Liver (tissue), 9 donors: ENCODE measurements around the gene SLC2A1. TPM values are rescaled to one million over a fixed set of nuclear protein-coding genes. Genes with fewer than 3 reads are reported as not detected.
A peak's percentile ranks its signal among the peaks of the same experiment; 100 is the strongest.

Experiments
- DNase-seq: peaks from one replicate; pipeline ENCODE4 v3.0.0-alpha.2; 2017; ENCODE audit warnings: low spot score
- H3K27ac ChIP-seq, 2 donors: one replicate each; pipeline ENCODE4 v1.7.0; 2013; ENCODE audit warnings: inconsistent platforms in 2 of 2, low read length in 2 of 2, control low read depth in 1 of 2, low read depth in 1 of 2, mild to moderate bottlenecking in 1 of 2
- H3K27me3 ChIP-seq, 4 donors: one replicate each; pipeline versions ENCODE4 v1.6.1 to v1.7.0; 2013; ENCODE audit warnings: low read length in 3 of 4, inconsistent platforms in 1 of 4, mild to moderate bottlenecking in 1 of 4, moderate library complexity in 1 of 4; ENCODE audit not compliant: control insufficient read depth in 4 of 4, insufficient read depth in 4 of 4
- H3K36me3 ChIP-seq, 4 donors: one replicate each; pipeline versions ENCODE4 v1.6.1 to v1.7.0; 2013; ENCODE audit warnings: low read length in 3 of 4, mild to moderate bottlenecking in 3 of 4, low read depth in 1 of 4, moderate library complexity in 1 of 4; ENCODE audit not compliant: control insufficient read depth in 4 of 4, insufficient read depth in 3 of 4
- H3K4me1 ChIP-seq, 4 donors: one replicate each; pipeline versions ENCODE4 v1.6.1 to v1.7.0; 2013; ENCODE audit warnings: low read length in 3 of 4, mild to moderate bottlenecking in 3 of 4, moderate library complexity in 1 of 4; ENCODE audit not compliant: control insufficient read depth in 4 of 4, insufficient read depth in 4 of 4
- H3K4me3 ChIP-seq, 3 donors: one replicate each; pipeline versions ENCODE4 v1.6.1 to v1.7.0; 2013; ENCODE audit warnings: low read length in 3 of 3, control low read depth in 1 of 3, low read depth in 1 of 3, mild to moderate bottlenecking in 1 of 3
- H3K9ac ChIP-seq, 2 donors: one replicate each; pipeline ENCODE4 v1.7.0; 2013; ENCODE audit warnings: low read length in 2 of 2, mild to moderate bottlenecking in 2 of 2, moderate library complexity in 2 of 2, control low read depth in 1 of 2, low read depth in 1 of 2
- H3K9me3 ChIP-seq, 4 donors: one replicate each; pipeline versions ENCODE4 v1.6.1 to v1.7.0; 2013; ENCODE audit warnings: low read length in 3 of 4; ENCODE audit not compliant: control insufficient read depth in 4 of 4
- ATF3 ChIP-seq: IDR thresholded peaks from 2 replicates; pipeline ENCODE4 v1.6.1; 2016; ENCODE audit warnings: antibody characterized with exemption
- CTCF ChIP-seq: fragments of 150-350 bp; IDR thresholded peaks from 2 replicates; pipeline ENCODE4 v1.5.1; 2017; ENCODE audit warnings: improper control_type of control experiment, low read depth, low read length; ENCODE audit not compliant: missing input control
- EGR1 ChIP-seq, 2 donors: IDR thresholded peaks; 2 replicates each; pipeline ENCODE4 v1.6.1; 2016 to 2018; ENCODE audit warnings: antibody characterized with exemption in 2 of 2, low read depth in 2 of 2
- FOXA1 ChIP-seq: IDR thresholded peaks from 2 replicates; pipeline ENCODE4 v1.6.1; 2016; ENCODE audit warnings: antibody characterized with exemption
- FOXA2 ChIP-seq: IDR thresholded peaks from 2 replicates; pipeline ENCODE4 v1.6.1; 2016; ENCODE audit warnings: antibody characterized with exemption
- HNF4A ChIP-seq, 2 donors: conservative IDR thresholded peaks; 2 replicates each; pipeline ENCODE4 v1.6.1; 2016; ENCODE audit warnings: antibody characterized with exemption in 2 of 2, mild to moderate bottlenecking in 2 of 2
- HNF4G ChIP-seq: IDR thresholded peaks from 2 replicates; pipeline ENCODE4 v1.6.1; 2016; ENCODE audit warnings: antibody characterized with exemption
- JUND ChIP-seq, 2 donors: IDR thresholded peaks; 2 replicates each; pipeline ENCODE4 v1.6.1; 2016; ENCODE audit warnings: antibody characterized with exemption in 2 of 2
- MAX ChIP-seq: IDR thresholded peaks from 2 replicates; pipeline ENCODE4 v1.6.1; 2016; ENCODE audit warnings: antibody characterized with exemption
- NR2F2 ChIP-seq: IDR thresholded peaks from 2 replicates; pipeline ENCODE4 v1.6.1; 2016; ENCODE audit warnings: antibody characterized with exemption
- RAD21 ChIP-seq, 2 donors: IDR thresholded peaks; 2 replicates each; pipeline ENCODE4 v1.6.1; 2016; ENCODE audit warnings: antibody characterized with exemption in 2 of 2, mild to moderate bottlenecking in 2 of 2
- REST ChIP-seq: IDR thresholded peaks from 2 replicates; pipeline ENCODE4 v1.6.1; 2016; ENCODE audit warnings: antibody characterized with exemption, mild to moderate bottlenecking
- RXRA ChIP-seq, 2 donors: IDR thresholded peaks; 2 replicates each; pipeline ENCODE4 v1.6.1; 2017 to 2018; ENCODE audit warnings: antibody characterized with exemption in 2 of 2, mild to moderate bottlenecking in 1 of 2
- SP1 ChIP-seq: IDR thresholded peaks from 2 replicates; pipeline ENCODE4 v1.6.1; 2018; ENCODE audit warnings: antibody characterized with exemption, mild to moderate bottlenecking
- TAF1 ChIP-seq: conservative IDR thresholded peaks from 2 replicates; pipeline ENCODE4 v1.6.1; 2016; ENCODE audit warnings: antibody characterized with exemption, mild to moderate bottlenecking
- YY1 ChIP-seq: IDR thresholded peaks from 2 replicates; pipeline ENCODE4 v1.6.1; 2016; ENCODE audit warnings: antibody characterized with exemption, mild to moderate bottlenecking
- ZBTB33 ChIP-seq: IDR thresholded peaks from 2 replicates; pipeline ENCODE4 v1.6.1; 2016; ENCODE audit warnings: antibody characterized with exemption
- WGBS: extraction: QIAGEN DNeasy Blood & Tissue Kit; methylation state at CpG from one replicate; pipeline ENCODE4 v1.1.7; 2013; 5-methylcytosine and 5-hydroxymethylcytosine counted together
- polyA plus RNA-seq, 2 donors: library from polyadenylated mRNA; stranded (reverse) in 1 of 2; unstranded in 1 of 2; fragments of 200-250 nt in 1 of 2; fragments of >200 nt in 1 of 2; fragmentation: Nextera tagmentation in 1 of 2; extraction: Ambion mirVana in 1 of 2; gene quantifications; one replicate each; pipeline versions ENCODE4 v1.2.1 to v1.2.3, GENCODE V29; 2013 to 2015
- total RNA-seq, 2 donors: library from RNA; depleted of rRNA; stranded (reverse); fragments of >200 nt; gene quantifications; one replicate each; pipeline ENCODE4 v1.2.3, GENCODE V29; 2014
- donor health status: healthy.
- donor health status: healthy.
- donor health status: healthy.
- donor health status: healthy.
- donor health status: healthy.

SLC2A1 gene
- total and polyA plus RNA-seq, 4 donors: 1.1 to 675 (median 3.0) TPM

GRCh38 chr1:42937141-42937696 is 21.4 kb downstream of the SLC2A1 start:
- no peaks in the 10 kb centered on the region for H3K36me3 ChIP-seq
- 93% methylated on average over 6 of the region's 6 CpGs for WGBS
- no peak overlapping the region for H3K4me3 ChIP-seq
- peak overlapping the region in 1 of 2 donors; percentile 21 for H3K27ac ChIP-seq
- no peaks in the 10 kb centered on the region for H3K9me3 ChIP-seq
- TF ChIP-seq HNF4A (conservative IDR thresholded peaks at IDR 0.05) (peak in 1 of 2 donors; percentile 20), NR2F2 (no peak)
- H3K4me1 ChIP-seq: peaks cover 0 to 3% (median 0%) of the 10 kb centered on the region in 4 donors
- H3K9ac ChIP-seq: no peak overlapping the region
- no peaks in the 10 kb centered on the region for H3K27me3 ChIP-seq
- DNase-seq: peak; percentile 56

- no peak overlapping the region for H3K4me3 ChIP-seq
- no peaks in the 10 kb centered on the region for H3K36me3 ChIP-seq
- H3K27ac ChIP-seq: peak overlapping the region in 1 of 2 donors; percentile 21
- no peaks in the 10 kb centered on the region for H3K27me3 ChIP-seq
- H3K9me3 ChIP-seq: no peaks in the 10 kb centered on the region
- WGBS: 71% methylated on average over 7 of the region's 7 CpGs
- peaks cover 0 to 3% (median 0%) of the 10 kb centered on the region in 4 donors for H3K4me1 ChIP-seq
- peak; percentile 89 for DNase-seq
- TF ChIP-seq FOXA1 (no peak), TAF1 (no peak), RXRA (IDR thresholded peaks at IDR 0.05) (no peak), MAX (no peak), SP1 (no peak), ZBTB33 (no peak), YY1 (no peak), RAD21 (IDR thresholded peaks at IDR 0.05) (no peak), CTCF (no peak), HNF4G (no peak)
- H3K9ac ChIP-seq: no peak overlapping the region
Measured at GRCh38 chr1:42936309-42937078, 22.2 kb downstream of the SLC2A1 start.

GRCh38 chr1:42935971-42936308 is 22.7 kb downstream of the SLC2A1 start:
- peak; percentile 43 for DNase-seq
- Histone ChIP-seq H3K27ac (no peak overlapping the region), H3K4me3 (no peak overlapping the region), H3K4me1 (peaks cover 0 to 3% (median 0%) of the 10 kb centered on the region in 4 donors), H3K9ac (no peak overlapping the region), H3K36me3 (no peaks in the 10 kb centered on the region), H3K9me3 (no peaks in the 10 kb centered on the region), H3K27me3 (no peaks in the 10 kb centered on the region)
- TF ChIP-seq FOXA2: no peak
- TF ChIP-seq FOXA1: no peak
- TF ChIP-seq RAD21 (IDR thresholded peaks at IDR 0.05): no peak
- TF ChIP-seq RXRA (IDR thresholded peaks at IDR 0.05): no peak
- TF ChIP-seq TAF1: no peak
- no peak for TF ChIP-seq EGR1 (IDR thresholded peaks at IDR 0.05; ENCODE audit: low read depth in 2 of 2)
- TF ChIP-seq REST: no peak
- no peak for TF ChIP-seq ATF3
- TF ChIP-seq SP1: no peak
- TF ChIP-seq JUND (IDR thresholded peaks at IDR 0.05): no peak
- no peak for TF ChIP-seq NR2F2
- 97% methylated on average over 5 of the region's 5 CpGs for WGBS
